ENCODE measurements around the gene ELANE.

Gene ELANE

DNA sequence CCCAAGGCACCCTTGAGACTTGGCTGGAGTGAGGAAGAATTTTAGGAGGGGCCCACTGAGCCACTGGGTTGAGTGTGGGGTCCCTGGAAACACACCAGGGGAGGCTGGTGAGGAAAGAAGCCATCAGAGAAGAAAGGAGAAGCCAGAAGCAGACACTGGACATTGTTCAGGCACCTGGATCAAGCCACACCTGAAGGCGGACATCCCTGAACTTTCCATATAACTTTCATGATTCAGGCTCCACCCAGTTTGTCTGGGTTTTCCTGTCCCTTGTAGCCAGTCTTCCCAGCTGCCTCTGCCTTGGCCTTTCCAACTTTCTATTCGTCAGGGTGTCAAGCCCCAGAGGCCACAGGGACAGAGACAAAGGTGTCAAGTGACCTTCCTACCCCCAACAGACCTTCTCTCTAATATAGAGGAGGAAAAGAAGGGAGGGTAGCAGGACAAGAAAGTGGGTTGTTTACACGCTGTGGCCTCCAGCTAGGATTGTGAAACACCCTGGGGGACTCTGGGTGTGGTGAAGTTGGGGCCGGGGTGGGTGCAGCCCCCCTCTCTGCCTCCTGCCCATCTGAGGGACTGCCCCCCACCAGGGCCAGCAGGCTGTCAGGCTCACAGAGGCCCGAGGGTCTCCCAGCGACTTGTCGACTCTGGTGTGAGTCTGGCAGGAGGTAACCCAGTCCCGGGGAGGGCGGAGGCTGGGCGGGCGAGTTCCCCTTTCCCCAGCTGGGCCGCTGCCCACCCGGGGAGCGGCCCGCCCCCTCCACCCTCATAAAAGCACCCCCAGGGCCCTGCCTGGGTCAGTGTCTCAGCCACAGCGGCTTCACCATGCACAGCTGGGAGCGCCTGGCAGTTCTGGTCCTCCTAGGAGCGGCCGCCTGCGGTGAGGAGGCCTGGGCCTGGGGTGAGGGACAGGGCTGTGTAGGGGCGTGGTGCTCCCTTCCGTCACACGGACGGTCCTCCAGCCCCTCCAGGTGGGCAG lies 7.1 kb downstream of the ELANE start, which contains the start of gene CFD:
TSS of gene CFD (plus strand) at position 797 of the 976 bp plus-strand sequence. CDS start at position 823, 26 bp downstream.
- Histone ChIP-seq H3K4me2 (ENCODE audit: low read length) (peak within 1 kb of the TSS; percentile 76), H3K4me3 (ENCODE audit: low read length) (peak within 1 kb of the TSS; percentile 55), H3K4me1 (ENCODE audit: control insufficient read depth, insufficient read depth, low read length) (peaks cover 6% of the 10 kb centered on the region), H3K9me3 (replicated peaks; ENCODE audit: low read length) (no peaks in the 10 kb centered on the region), H3K27me3 (ENCODE audit: control insufficient read depth, insufficient read depth, low read length) (peaks cover 9% of the 10 kb centered on the region), H3K9ac (ENCODE audit: low read depth, low read length) (no peak within 1 kb of the TSS), H3K36me3 (ENCODE audit: insufficient read depth, low read length) (no peaks in the 10 kb centered on the region)

DNA sequence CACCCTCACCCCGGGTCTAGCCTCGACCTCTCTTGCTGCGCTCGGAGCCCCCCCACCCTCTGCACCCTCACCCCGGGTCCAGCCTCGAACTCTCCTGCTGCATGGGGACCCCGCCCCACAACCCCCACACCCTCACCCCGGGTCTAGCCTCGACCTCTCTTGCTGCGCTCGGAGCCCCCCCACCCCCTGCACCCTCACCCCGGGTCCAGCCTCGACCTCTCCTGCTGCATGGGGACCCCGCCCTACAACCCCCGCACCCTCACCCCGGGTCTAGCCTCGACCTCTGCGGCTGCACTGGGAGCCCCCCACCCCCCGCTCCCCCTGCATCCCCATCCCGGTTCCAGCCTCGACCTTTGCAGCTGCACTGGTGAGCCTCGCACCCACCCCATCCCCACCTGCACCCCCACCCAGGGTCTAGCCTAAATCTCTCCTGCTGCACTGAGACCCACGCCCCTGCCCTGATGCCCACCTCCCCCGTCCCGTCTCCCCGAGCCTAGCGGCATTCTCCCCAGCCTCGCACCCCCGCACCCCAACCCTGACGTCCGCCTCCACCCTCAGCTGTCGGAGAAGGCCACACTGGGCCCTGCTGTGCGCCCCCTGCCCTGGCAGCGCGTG lies 9.1 kb downstream of the ELANE start:
- Histone ChIP-seq H3K27me3 (ENCODE audit: control insufficient read depth, insufficient read depth, low read length) (peaks cover 9% of the 10 kb centered on the region), H3K4me1 (ENCODE audit: control insufficient read depth, insufficient read depth, low read length) (peaks cover 6% of the 10 kb centered on the region), H3K9ac (ENCODE audit: low read depth, low read length) (no peak overlapping the region), H3K9me3 (replicated peaks; ENCODE audit: low read length) (no peaks in the 10 kb centered on the region), H3K36me3 (ENCODE audit: insufficient read depth, low read length) (no peaks in the 10 kb centered on the region), H3K4me2 (ENCODE audit: low read length) (no peak overlapping the region), H3K4me3 (ENCODE audit: low read length) (no peak overlapping the region)

DNA sequence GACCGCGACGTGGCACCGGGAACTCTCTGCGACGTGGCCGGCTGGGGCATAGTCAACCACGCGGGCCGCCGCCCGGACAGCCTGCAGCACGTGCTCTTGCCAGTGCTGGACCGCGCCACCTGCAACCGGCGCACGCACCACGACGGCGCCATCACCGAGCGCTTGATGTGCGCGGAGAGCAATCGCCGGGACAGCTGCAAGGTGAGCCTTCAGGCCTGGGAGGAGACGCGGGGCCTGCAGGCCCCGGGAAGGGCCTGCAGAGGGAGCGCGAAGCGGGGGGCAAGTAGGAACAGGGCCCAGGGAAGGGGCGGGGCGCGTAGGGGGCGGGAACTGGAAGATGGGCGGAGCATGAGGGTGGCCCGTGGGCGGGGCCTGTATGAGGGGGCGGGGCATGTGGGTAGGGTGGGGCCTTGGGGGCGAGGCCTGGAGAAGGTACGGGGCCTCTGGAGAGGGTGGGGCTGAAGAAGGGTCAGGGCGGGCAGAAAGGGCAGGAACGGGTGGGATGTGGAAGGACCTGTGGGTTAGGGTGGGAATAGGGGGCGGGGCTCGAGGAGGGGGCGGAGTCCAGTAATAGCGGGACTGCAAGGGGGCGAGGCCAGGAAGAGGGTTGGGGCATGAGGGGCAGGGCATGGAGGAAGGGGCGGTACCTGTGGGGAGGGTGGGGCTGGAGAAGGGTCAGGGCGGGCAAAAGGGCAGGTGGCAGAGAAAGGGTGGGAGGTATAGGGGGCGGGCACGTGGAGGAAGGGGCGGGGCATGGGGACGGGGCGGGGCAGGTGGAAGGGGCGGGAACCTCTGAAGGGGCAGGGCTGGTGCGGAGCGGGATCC lies 9.9 kb downstream of the ELANE start:
- no peak overlapping the region for H3K4me3 ChIP-seq (ENCODE audit: low read length)
- H3K36me3 ChIP-seq (ENCODE audit: insufficient read depth, low read length), result no peaks in the 10 kb centered on the region
- peaks cover 9% of the 10 kb centered on the region for H3K27me3 ChIP-seq (ENCODE audit: control insufficient read depth, insufficient read depth, low read length)
- no peak overlapping the region for H3K4me2 ChIP-seq (ENCODE audit: low read length)
- no peak overlapping the region for H3K9ac ChIP-seq (ENCODE audit: low read depth, low read length)
- peaks cover 6% of the 10 kb centered on the region for H3K4me1 ChIP-seq (ENCODE audit: control insufficient read depth, insufficient read depth, low read length)
- no peaks in the 10 kb centered on the region for H3K9me3 ChIP-seq (replicated peaks; ENCODE audit: low read length)

DNA sequence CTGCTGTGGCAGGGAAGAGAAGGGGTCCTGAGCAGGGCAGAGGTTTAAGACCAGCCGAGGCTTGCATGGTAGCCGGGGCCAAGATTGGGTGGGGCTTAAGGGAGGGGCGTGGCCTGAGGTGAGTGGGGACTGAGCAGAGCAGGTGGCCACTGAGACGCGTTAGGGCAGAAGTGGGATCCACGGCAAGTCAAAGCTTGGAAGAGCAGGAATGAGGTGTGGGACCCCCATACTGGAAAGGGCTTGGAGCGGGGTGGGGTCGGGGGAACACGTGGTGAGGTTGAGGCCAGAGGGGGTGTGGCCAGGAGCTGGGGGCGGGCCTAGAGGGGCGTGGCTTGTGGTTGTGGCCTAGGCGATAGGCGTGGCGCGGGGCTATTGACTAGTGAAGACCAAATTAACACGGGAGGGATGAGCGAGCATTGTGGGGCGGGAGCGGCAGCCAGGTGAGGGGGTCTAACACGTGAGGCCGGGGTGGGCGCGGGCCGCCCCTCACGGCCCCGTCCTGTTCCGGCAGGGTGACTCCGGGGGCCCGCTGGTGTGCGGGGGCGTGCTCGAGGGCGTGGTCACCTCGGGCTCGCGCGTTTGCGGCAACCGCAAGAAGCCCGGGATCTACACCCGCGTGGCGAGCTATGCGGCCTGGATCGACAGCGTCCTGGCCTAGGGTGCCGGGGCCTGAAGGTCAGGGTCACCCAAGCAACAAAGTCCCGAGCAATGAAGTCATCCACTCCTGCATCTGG lies 10.6 kb downstream of the ELANE start:
- Histone ChIP-seq H3K4me3 (ENCODE audit: low read length) (no peak overlapping the region), H3K9ac (ENCODE audit: low read depth, low read length) (no peak overlapping the region)

DNA sequence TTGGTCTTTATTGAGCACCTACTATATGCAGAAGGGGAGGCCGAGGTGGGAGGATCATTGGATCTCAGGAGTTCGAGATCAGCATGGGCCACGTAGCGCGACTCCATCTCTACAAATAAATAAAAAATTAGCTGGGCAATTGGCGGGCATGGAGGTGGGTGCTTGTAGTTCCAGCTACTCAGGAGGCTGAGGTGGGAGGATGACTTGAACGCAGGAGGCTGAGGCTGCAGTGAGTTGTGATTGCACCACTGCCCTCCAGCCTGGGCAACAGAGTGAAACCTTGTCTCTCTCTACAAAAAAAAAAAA lies 11.2 kb downstream of the ELANE start:
- Histone ChIP-seq H3K36me3 (ENCODE audit: insufficient read depth, low read length) (peaks cover 10% of the 10 kb centered on the region), H3K4me3 (ENCODE audit: low read length) (no peak overlapping the region), H3K27me3 (ENCODE audit: control insufficient read depth, insufficient read depth, low read length) (peaks cover 9% of the 10 kb centered on the region), H3K9me3 (replicated peaks; ENCODE audit: low read length) (no peaks in the 10 kb centered on the region), H3K4me1 (ENCODE audit: control insufficient read depth, insufficient read depth, low read length) (peaks cover 6% of the 10 kb centered on the region), H3K4me2 (ENCODE audit: low read length) (no peak overlapping the region), H3K9ac (ENCODE audit: low read depth, low read length) (no peak overlapping the region)

More for the DNA sequence above, 10.6 kb downstream of the ELANE start:
- no peak overlapping the region for H3K4me2 ChIP-seq (ENCODE audit: low read length)
- H3K4me1 ChIP-seq (ENCODE audit: control insufficient read depth, insufficient read depth, low read length), result peaks cover 6% of the 10 kb centered on the region
- H3K9me3 ChIP-seq (replicated peaks; ENCODE audit: low read length), result no peaks in the 10 kb centered on the region
- H3K27me3 ChIP-seq (ENCODE audit: control insufficient read depth, insufficient read depth, low read length), result peaks cover 9% of the 10 kb centered on the region
- peaks cover 5% of the 10 kb centered on the region for H3K36me3 ChIP-seq (ENCODE audit: insufficient read depth, low read length)

DNA sequence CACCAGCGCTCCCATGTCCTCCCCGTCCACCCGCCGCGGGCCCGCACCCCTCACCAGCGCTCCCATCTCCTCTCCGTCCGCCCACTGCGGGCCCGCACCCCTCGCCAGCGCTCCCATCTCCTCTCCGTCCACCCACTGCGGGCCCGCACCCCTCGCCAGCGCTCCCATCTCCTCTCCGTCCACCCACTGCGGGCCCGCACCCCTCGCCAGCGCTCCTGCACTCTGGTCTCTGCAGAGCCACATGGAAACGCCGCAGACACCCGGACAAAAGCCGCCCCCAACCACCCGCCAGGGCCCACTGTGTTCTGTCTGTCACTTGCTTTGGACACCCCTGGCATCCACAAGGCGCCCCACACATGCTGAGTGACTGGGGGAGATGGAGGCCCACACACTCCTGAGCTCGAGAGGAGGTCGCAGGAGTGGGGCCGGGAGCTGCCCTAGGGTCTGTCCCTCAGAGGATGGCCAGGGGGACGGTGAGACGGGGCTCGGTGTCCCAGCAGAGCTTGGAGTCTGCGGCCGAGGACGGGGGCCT lies 14.7 kb downstream of the ELANE start:
- no peaks in the 10 kb centered on the region for H3K27me3 ChIP-seq (ENCODE audit: control insufficient read depth, insufficient read depth, low read length)
- no peaks in the 10 kb centered on the region for H3K9me3 ChIP-seq (replicated peaks; ENCODE audit: low read length)
- H3K4me3 ChIP-seq (ENCODE audit: low read length), result no peak overlapping the region
- peaks cover 30% of the 10 kb centered on the region for H3K36me3 ChIP-seq (ENCODE audit: insufficient read depth, low read length)
- no peak overlapping the region for H3K4me2 ChIP-seq (ENCODE audit: low read length)
- no peak overlapping the region for H3K9ac ChIP-seq (ENCODE audit: low read depth, low read length)
- H3K4me1 ChIP-seq (ENCODE audit: control insufficient read depth, insufficient read depth, low read length), result peaks cover 22% of the 10 kb centered on the region

DNA sequence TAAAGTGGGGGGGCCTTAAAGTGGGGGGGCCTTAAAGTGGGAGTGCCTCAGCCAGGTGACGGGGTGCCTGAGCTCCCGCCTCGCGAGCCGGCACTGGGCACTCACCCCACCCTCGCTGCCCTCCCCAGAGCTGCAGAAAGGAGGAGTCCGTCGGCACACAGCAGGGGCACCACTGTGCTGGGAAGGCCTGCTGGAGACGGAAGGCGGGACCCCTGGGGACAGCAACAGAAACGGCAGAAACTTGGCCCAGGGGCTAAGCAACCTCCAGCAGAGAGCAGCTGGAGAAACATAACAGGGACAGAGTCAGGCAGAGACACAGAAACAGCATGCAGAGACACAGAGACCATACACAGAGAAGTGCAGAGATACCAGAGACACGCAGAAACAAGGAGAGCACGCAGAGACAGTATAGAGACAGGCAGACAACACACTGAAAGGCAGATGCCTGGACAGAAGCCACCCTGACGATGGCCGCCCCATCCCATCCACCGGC lies 15.2 kb downstream of the ELANE start:
- H3K4me1 ChIP-seq (ENCODE audit: control insufficient read depth, insufficient read depth, low read length), result peaks cover 27% of the 10 kb centered on the region
- no peak overlapping the region for H3K9ac ChIP-seq (ENCODE audit: low read depth, low read length)
- no peaks in the 10 kb centered on the region for H3K9me3 ChIP-seq (replicated peaks; ENCODE audit: low read length)
- H3K36me3 ChIP-seq (ENCODE audit: insufficient read depth, low read length), result peaks cover 30% of the 10 kb centered on the region
- H3K27me3 ChIP-seq (ENCODE audit: control insufficient read depth, insufficient read depth, low read length), result no peaks in the 10 kb centered on the region
- no peak overlapping the region for H3K4me2 ChIP-seq (ENCODE audit: low read length)
- H3K4me3 ChIP-seq (ENCODE audit: low read length), result no peak overlapping the region

DNA sequence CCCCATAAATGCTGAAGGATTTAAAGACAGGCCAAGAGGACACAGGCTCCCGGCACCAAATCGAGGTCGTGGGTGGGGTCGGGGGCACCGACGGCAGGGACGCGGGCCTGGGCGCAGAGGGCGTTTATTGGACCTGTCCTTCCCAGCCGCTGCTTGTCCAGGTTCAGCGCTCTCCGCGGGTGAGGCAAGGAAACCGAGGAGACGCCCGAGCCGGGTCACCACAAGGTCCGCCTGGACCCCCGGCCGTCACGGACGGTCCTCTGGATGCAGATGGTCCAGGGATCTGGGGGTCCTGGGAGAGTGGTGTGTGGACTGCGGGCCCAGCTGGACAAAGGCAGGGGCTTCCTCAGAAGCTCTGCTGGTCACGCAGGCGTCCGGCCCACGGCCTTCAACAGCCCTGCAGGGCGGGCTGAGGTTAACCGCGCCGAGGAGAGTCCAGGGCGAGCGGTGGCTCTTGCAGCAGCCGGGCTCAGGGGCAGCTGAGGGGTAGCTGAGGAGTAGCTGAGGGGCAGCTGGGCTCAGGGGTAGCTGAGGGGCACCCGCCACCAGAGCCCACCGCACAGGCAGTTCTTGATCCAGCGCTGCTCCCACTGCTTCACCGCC lies 15.9 kb downstream of the ELANE start:
- Histone ChIP-seq H3K4me3 (ENCODE audit: low read length) (no peak overlapping the region), H3K4me2 (ENCODE audit: low read length) (no peak overlapping the region), H3K36me3 (ENCODE audit: insufficient read depth, low read length) (peaks cover 30% of the 10 kb centered on the region), H3K9me3 (replicated peaks; ENCODE audit: low read length) (no peaks in the 10 kb centered on the region), H3K9ac (ENCODE audit: low read depth, low read length) (no peak overlapping the region), H3K4me1 (ENCODE audit: control insufficient read depth, insufficient read depth, low read length) (peaks cover 28% of the 10 kb centered on the region), H3K27me3 (ENCODE audit: control insufficient read depth, insufficient read depth, low read length) (no peaks in the 10 kb centered on the region)

DNA sequence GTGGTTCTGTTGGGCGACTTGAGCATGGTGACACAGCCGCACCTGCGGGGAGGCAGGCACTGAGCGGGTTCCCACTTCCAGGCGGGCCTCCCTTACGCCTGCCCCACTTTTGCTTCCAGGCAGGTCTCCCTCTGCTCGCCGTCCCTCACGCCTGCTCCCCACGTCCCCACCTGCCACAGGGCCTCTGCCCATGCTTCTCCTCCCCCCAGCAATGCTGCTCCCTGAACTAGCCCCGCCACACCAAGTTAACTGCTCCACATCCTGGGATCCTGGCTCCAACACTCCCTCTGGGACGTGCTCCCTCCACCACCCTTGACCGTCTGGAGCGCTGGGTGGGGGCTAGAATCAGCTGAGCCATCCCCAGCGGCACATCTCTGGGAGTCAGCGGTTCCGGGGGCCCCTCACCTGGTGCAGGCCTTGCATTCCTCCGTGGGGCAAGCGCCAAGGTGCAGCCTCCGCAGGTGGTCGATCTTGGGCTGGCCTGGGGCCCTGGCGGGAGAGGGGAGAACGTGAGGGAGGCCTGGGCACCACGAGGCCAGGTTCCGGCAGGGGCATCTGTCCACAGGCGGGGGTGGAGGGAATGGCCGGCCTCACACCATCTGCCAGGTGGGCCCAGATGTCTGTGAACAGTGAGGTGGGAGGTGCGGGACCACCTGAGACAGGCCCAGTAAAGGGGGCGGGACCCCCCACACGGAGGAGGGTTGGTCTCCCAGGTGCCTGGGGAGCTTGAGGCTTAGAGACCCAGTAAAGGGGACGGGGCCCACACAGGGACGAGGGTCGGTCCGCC lies 16.5 kb downstream of the ELANE start:
- no peaks in the 10 kb centered on the region for H3K9me3 ChIP-seq (replicated peaks; ENCODE audit: low read length)
- H3K4me2 ChIP-seq (ENCODE audit: low read length), result no peak overlapping the region
- no peak overlapping the region for H3K9ac ChIP-seq (ENCODE audit: low read depth, low read length)
- H3K4me3 ChIP-seq (ENCODE audit: low read length), result no peak overlapping the region
- H3K27me3 ChIP-seq (ENCODE audit: control insufficient read depth, insufficient read depth, low read length), result no peaks in the 10 kb centered on the region
- H3K36me3 ChIP-seq (ENCODE audit: insufficient read depth, low read length), result peaks cover 30% of the 10 kb centered on the region
- peaks cover 28% of the 10 kb centered on the region for H3K4me1 ChIP-seq (ENCODE audit: control insufficient read depth, insufficient read depth, low read length)
